ENCODE measurements around the gene TCF3.
"Not testable (repeated sequence)": the region's sequence is repeated elsewhere in the genome, so short reads cannot be mapped to it uniquely, and the experiment has no call there.

The TCF3 gene

GRCh38 chr19:1650650-1651567, 1.5 kb downstream of the TCF3 start:
- peak; percentile 11 for DNase-seq

- no peak for DNase-seq
Observed at GRCh38 chr19:1649706-1650649, 2.4 kb downstream of the TCF3 start.

GRCh38 chr19:1648920-1649541, 3.4 kb downstream of the TCF3 start:
- DNase-seq, result no peak

- DNase-seq, result no peak
Observed at GRCh38 chr19:1648459-1648849, 4.0 kb downstream of the TCF3 start.

GRCh38 chr19:1647501-1648458, 4.6 kb downstream of the TCF3 start:
- DNase-seq, result no peak

- DNase-seq, result no peak
Observed at GRCh38 chr19:1646659-1647453, 5.6 kb downstream of the TCF3 start.

- DNase-seq, result no peak
Observed at GRCh38 chr19:1646149-1646548, 6.3 kb downstream of the TCF3 start.

- DNase-seq, result no peak
Observed at GRCh38 chr19:1645299-1645698, 7.1 kb downstream of the TCF3 start.

- no peak for DNase-seq
Observed at GRCh38 chr19:1644070-1644469, 8.3 kb downstream of the TCF3 start.

GRCh38 chr19:1640893-1641448, 11.4 kb downstream of the TCF3 start:
- not testable (repeated sequence) for DNase-seq

GRCh38 chr19:1636325-1637236, 15.8 kb downstream of the TCF3 start:
- DNase-seq, result no peak

GRCh38 chr19:1634938-1635243, 17.5 kb downstream of the TCF3 start:
- no peak for DNase-seq

GRCh38 chr19:1634242-1634937, 18.0 kb downstream of the TCF3 start:
- DNase-seq, result no peak

GRCh38 chr19:1633269-1633826, 19.1 kb downstream of the TCF3 start:
- DNase-seq, result no peak

- DNase-seq, result no peak
Observed at GRCh38 chr19:1632462-1633268, 19.8 kb downstream of the TCF3 start.

- no peak for DNase-seq
Observed at GRCh38 chr19:1631557-1632100, 20.8 kb downstream of the TCF3 start.

GRCh38 chr19:1630811-1631210, 21.6 kb downstream of the TCF3 start:
- no peak for DNase-seq

- DNase-seq, result no peak
Observed at GRCh38 chr19:1630012-1630411, 22.4 kb downstream of the TCF3 start.

All from HCEC 1CT (cell line).